ENCODE measurements around the gene ZNF57. TPM values are rescaled to one million over a fixed set of nuclear protein-coding genes. Genes with fewer than 3 reads are reported as not detected.
A peak's percentile ranks its signal among the peaks of the same experiment; 100 is the strongest.

The ZNF57 gene
- total and polyA plus RNA-seq, 9 donors = 3.7 to 6.5 (median 4.7) TPM

- Histone ChIP-seq H3K27me3 (no peaks in the 10 kb centered on the region), H3K4me3 (no peak overlapping the region), H3K27ac (no peak overlapping the region), H3K36me3 (no peaks in the 10 kb centered on the region), H3K4me1 (ENCODE audit: insufficient read depth) (no peaks in the 10 kb centered on the region), H3K9me3 (peaks cover 0 to 23% of the 10 kb centered on the region in 2 donors)
- intact Hi-C loops (cut with DNase I) = loop anchor here in 1 of 4 donors (10.0 kb wide), 1 partner anchor 223 kb away; no protein-coding TSS in a partner anchor
- 89 to 91% (median 90%) methylated on average over 32 of the region's 32 CpGs for WGBS, 3 donors
- no peak for TF ChIP-seq EP300 (IDR thresholded peaks at IDR 0.05)
- no peak for TF ChIP-seq POLR2A (IDR thresholded peaks at IDR 0.05)
- no peak for TF ChIP-seq CTCF (IDR thresholded peaks at IDR 0.05)
- DNase-seq = no peak
Measured at GRCh38 chr19:2877398-2878331, 23.1 kb upstream of the ZNF57 start.

GRCh38 chr19:2883686-2884439, 16.9 kb upstream of the ZNF57 start:
- no peak for TF ChIP-seq CTCF (IDR thresholded peaks at IDR 0.05)
- TF ChIP-seq EP300 (IDR thresholded peaks at IDR 0.05) = no peak
- no peak for TF ChIP-seq POLR2A (IDR thresholded peaks at IDR 0.05)
- intact Hi-C loops (cut with DNase I) = no loop called here
- no peak for DNase-seq
- WGBS, 3 donors = 87 to 90% (median 88%) methylated on average over 14 of the region's 14 CpGs
- Histone ChIP-seq H3K36me3 (no peaks in the 10 kb centered on the region), H3K27me3 (no peaks in the 10 kb centered on the region), H3K4me1 (ENCODE audit: insufficient read depth) (no peaks in the 10 kb centered on the region), H3K27ac (no peak overlapping the region), H3K4me3 (no peak overlapping the region), H3K9me3 (no peaks in the 10 kb centered on the region)

GRCh38 chr19:2885736-2886135, 15.0 kb upstream of the ZNF57 start:
- WGBS, 3 donors = 87 to 89% (median 88%) methylated on average over 17 of the region's 17 CpGs
- Histone ChIP-seq H3K27me3 (no peaks in the 10 kb centered on the region), H3K4me3 (no peak overlapping the region), H3K4me1 (ENCODE audit: insufficient read depth) (no peaks in the 10 kb centered on the region), H3K27ac (no peak overlapping the region), H3K36me3 (no peaks in the 10 kb centered on the region), H3K9me3 (no peaks in the 10 kb centered on the region)
- intact Hi-C loops (cut with DNase I) = no loop called here
- peak in 1 of 5 donors; percentile 28 for DNase-seq
- TF ChIP-seq POLR2A (IDR thresholded peaks at IDR 0.05) (no peak), EP300 (IDR thresholded peaks at IDR 0.05) (no peak), CTCF (IDR thresholded peaks at IDR 0.05) (no peak)

GRCh38 chr19:2887391-2887914, 13.3 kb upstream of the ZNF57 start:
- intact Hi-C loops (cut with DNase I) = no loop called here
- Histone ChIP-seq H3K36me3 (no peaks in the 10 kb centered on the region), H3K4me3 (no peak overlapping the region), H3K27ac (no peak overlapping the region), H3K27me3 (no peaks in the 10 kb centered on the region), H3K4me1 (ENCODE audit: insufficient read depth) (no peaks in the 10 kb centered on the region), H3K9me3 (no peaks in the 10 kb centered on the region)
- TF ChIP-seq CTCF (IDR thresholded peaks at IDR 0.05) = peak; percentile 50 to 64 (median 51)
- no peak for TF ChIP-seq EP300 (IDR thresholded peaks at IDR 0.05)
- no peak for TF ChIP-seq POLR2A (IDR thresholded peaks at IDR 0.05)
- 12 to 19% (median 17%) methylated on average over 9 of the region's 9 CpGs for WGBS, 3 donors
- peak in 1 of 5 donors; percentile 39 for DNase-seq
